ENCODE measurements around the gene FAN1.

DNA sequence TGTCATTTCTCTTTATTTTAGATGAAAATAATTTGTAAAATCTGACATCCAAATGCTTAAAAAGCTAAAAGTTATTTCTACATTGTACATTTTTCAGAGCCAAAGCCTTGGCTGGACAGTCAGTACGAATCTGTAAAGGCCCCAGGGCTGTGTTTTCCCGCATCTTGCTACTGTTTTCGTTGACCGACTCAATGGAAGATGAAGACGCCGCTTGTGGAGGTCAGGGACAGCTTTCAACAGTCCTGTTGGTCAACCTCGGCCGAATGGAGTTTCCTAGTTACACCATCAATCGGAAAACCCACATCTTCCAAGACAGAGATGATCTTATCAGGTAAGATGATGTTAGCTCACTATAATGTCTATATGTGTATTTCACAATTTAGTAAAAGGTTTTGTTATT is 10.0 kb downstream of the FAN1 start:
- TF ChIP-seq, protein P1, sequence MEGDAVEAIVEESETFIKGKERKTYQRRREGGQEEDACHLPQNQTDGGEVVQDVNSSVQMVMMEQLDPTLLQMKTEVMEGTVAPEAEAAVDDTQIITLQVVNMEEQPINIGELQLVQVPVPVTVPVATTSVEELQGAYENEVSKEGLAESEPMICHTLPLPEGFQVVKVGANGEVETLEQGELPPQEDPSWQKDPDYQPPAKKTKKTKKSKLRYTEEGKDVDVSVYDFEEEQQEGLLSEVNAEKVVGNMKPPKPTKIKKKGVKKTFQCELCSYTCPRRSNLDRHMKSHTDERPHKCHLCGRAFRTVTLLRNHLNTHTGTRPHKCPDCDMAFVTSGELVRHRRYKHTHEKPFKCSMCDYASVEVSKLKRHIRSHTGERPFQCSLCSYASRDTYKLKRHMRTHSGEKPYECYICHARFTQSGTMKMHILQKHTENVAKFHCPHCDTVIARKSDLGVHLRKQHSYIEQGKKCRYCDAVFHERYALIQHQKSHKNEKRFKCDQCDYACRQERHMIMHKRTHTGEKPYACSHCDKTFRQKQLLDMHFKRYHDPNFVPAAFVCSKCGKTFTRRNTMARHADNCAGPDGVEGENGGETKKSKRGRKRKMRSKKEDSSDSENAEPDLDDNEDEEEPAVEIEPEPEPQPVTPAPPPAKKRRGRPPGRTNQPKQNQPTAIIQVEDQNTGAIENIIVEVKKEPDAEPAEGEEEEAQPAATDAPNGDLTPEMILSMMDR (conservative IDR thresholded peaks at IDR 0.05) = no peak
- TF ChIP-seq EZH2 (IDR thresholded peaks at IDR 0.05; ENCODE audit: low read depth) = no peak

Measured in PC-9 (cell line).